ENCODE measurements around the gene GMDS. TPM values are rescaled to one million over a fixed set of nuclear protein-coding genes. Genes with fewer than 3 reads are reported as not detected.

GMDS gene
- total and polyA plus RNA-seq, 2 donors = 19.9 to 28.4 TPM

DNA sequence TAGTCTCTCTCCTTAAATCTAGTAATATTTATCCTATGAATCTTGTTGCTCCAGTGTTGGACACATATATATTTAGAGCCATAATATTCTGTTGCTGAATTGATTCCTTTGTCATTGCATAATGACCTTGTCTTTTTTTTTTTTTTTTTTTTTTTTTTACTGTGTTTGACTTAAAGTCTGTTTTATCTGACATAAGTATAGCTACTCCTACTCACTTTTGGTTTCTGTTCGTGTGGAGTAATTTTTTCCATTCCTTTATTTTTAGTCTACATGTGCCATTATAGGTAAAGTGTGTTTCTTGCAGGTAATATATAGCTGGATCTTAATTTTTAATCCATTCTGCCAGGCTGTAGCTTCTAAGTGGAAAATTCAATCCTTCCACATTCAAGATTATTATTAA, 166.5 kb downstream of the GMDS start:
- no peaks in the 10 kb centered on the region for H3K9me3 ChIP-seq (ENCODE audit: control insufficient read depth in 2 of 2, insufficient read depth in 1 of 2, low read length in 1 of 2)
- H3K4me3 ChIP-seq (ENCODE audit: low read length in 2 of 2) = no peak overlapping the region
- peaks cover 8 to 11% of the 10 kb centered on the region in 2 donors for H3K4me1 ChIP-seq (ENCODE audit: control insufficient read depth in 2 of 2, insufficient read depth in 2 of 2, low read length in 2 of 2)
- no peaks in the 10 kb centered on the region for H3K36me3 ChIP-seq (ENCODE audit: control insufficient read depth in 2 of 2, insufficient read depth in 2 of 2, low read length in 1 of 2)
- no peaks in the 10 kb centered on the region for H3K27me3 ChIP-seq (ENCODE audit: control insufficient read depth in 2 of 2, insufficient read depth in 1 of 2, low read length in 1 of 2)
- no peak for DNase-seq (ENCODE audit: low read depth in 6 of 9, low spot score in 9 of 9)
- H3K27ac ChIP-seq (ENCODE audit: low read depth in 1 of 2, low read length in 1 of 2) = no peak overlapping the region
- WGBS = 79% methylated on average over 1 of the region's 1 CpG

GRCh38 chr6:2077826-2078225, 167.6 kb downstream of the GMDS start:
- H3K4me1 ChIP-seq (ENCODE audit: control insufficient read depth in 2 of 2, insufficient read depth in 2 of 2, low read length in 2 of 2) = peaks cover 8 to 11% of the 10 kb centered on the region in 2 donors
- no peak for DNase-seq (ENCODE audit: low read depth in 6 of 9, low spot score in 9 of 9)
- no peak overlapping the region for H3K27ac ChIP-seq (ENCODE audit: low read depth in 1 of 2, low read length in 1 of 2)
- H3K9me3 ChIP-seq (ENCODE audit: control insufficient read depth in 2 of 2, insufficient read depth in 1 of 2, low read length in 1 of 2) = no peaks in the 10 kb centered on the region
- no peak overlapping the region for H3K4me3 ChIP-seq (ENCODE audit: low read length in 2 of 2)
- no peaks in the 10 kb centered on the region for H3K27me3 ChIP-seq (ENCODE audit: control insufficient read depth in 2 of 2, insufficient read depth in 1 of 2, low read length in 1 of 2)
- H3K36me3 ChIP-seq (ENCODE audit: control insufficient read depth in 2 of 2, insufficient read depth in 2 of 2, low read length in 1 of 2) = no peaks in the 10 kb centered on the region
- WGBS = 98% methylated on average over 1 of the region's 1 CpG

GRCh38 chr6:2073476-2073875, 171.9 kb downstream of the GMDS start:
- no peak overlapping the region for H3K4me3 ChIP-seq (ENCODE audit: low read length in 2 of 2)
- WGBS = 94% methylated on average over 2 of the region's 2 CpGs
- DNase-seq (ENCODE audit: low read depth in 6 of 9, low spot score in 9 of 9) = no peak
- H3K27ac ChIP-seq (ENCODE audit: low read depth in 1 of 2, low read length in 1 of 2) = no peak overlapping the region
- no peaks in the 10 kb centered on the region for H3K4me1 ChIP-seq (ENCODE audit: control insufficient read depth in 2 of 2, insufficient read depth in 2 of 2, low read length in 2 of 2)
- no peaks in the 10 kb centered on the region for H3K36me3 ChIP-seq (ENCODE audit: control insufficient read depth in 2 of 2, insufficient read depth in 2 of 2, low read length in 1 of 2)
- no peaks in the 10 kb centered on the region for H3K27me3 ChIP-seq (ENCODE audit: control insufficient read depth in 2 of 2, insufficient read depth in 1 of 2, low read length in 1 of 2)
- H3K9me3 ChIP-seq (ENCODE audit: control insufficient read depth in 2 of 2, insufficient read depth in 1 of 2, low read length in 1 of 2) = no peaks in the 10 kb centered on the region

- no peak overlapping the region for H3K4me3 ChIP-seq (ENCODE audit: low read length in 2 of 2)
- H3K36me3 ChIP-seq (ENCODE audit: control insufficient read depth in 2 of 2, insufficient read depth in 2 of 2, low read length in 1 of 2) = no peaks in the 10 kb centered on the region
- H3K9me3 ChIP-seq (ENCODE audit: control insufficient read depth in 2 of 2, insufficient read depth in 1 of 2, low read length in 1 of 2) = no peaks in the 10 kb centered on the region
- DNase-seq (ENCODE audit: low read depth in 6 of 9, low spot score in 9 of 9) = no peak
- no peak overlapping the region for H3K27ac ChIP-seq (ENCODE audit: low read depth in 1 of 2, low read length in 1 of 2)
- H3K27me3 ChIP-seq (ENCODE audit: control insufficient read depth in 2 of 2, insufficient read depth in 1 of 2, low read length in 1 of 2) = no peaks in the 10 kb centered on the region
- no peaks in the 10 kb centered on the region for H3K4me1 ChIP-seq (ENCODE audit: control insufficient read depth in 2 of 2, insufficient read depth in 2 of 2, low read length in 2 of 2)
Observed at GRCh38 chr6:2072453-2072852, 173.0 kb downstream of the GMDS start.

- Histone ChIP-seq H3K4me3 (ENCODE audit: low read length in 2 of 2) (no peak overlapping the region), H3K9me3 (ENCODE audit: control insufficient read depth in 2 of 2, insufficient read depth in 1 of 2, low read length in 1 of 2) (no peaks in the 10 kb centered on the region), H3K36me3 (ENCODE audit: control insufficient read depth in 2 of 2, insufficient read depth in 2 of 2, low read length in 1 of 2) (no peaks in the 10 kb centered on the region), H3K27ac (ENCODE audit: low read depth in 1 of 2, low read length in 1 of 2) (peak overlapping the region in 1 of 2 donors; percentile 18), H3K4me1 (ENCODE audit: control insufficient read depth in 2 of 2, insufficient read depth in 2 of 2, low read length in 2 of 2) (peaks cover 3 to 6% of the 10 kb centered on the region in 2 donors), H3K27me3 (ENCODE audit: control insufficient read depth in 2 of 2, insufficient read depth in 1 of 2, low read length in 1 of 2) (no peaks in the 10 kb centered on the region)
- WGBS = 89% methylated on average over 3 of the region's 3 CpGs
- no peak for DNase-seq (ENCODE audit: low read depth in 6 of 9, low spot score in 9 of 9)
Observed at GRCh38 chr6:2063547-2063946, 181.9 kb downstream of the GMDS start.

GRCh38 chr6:2061880-2062279, 183.5 kb downstream of the GMDS start:
- 97% methylated on average over 3 of the region's 3 CpGs for WGBS
- Histone ChIP-seq H3K27me3 (ENCODE audit: control insufficient read depth in 2 of 2, insufficient read depth in 1 of 2, low read length in 1 of 2) (no peaks in the 10 kb centered on the region), H3K27ac (ENCODE audit: low read depth in 1 of 2, low read length in 1 of 2) (no peak overlapping the region), H3K4me1 (ENCODE audit: control insufficient read depth in 2 of 2, insufficient read depth in 2 of 2, low read length in 2 of 2) (peaks cover 3 to 6% of the 10 kb centered on the region in 2 donors), H3K36me3 (ENCODE audit: control insufficient read depth in 2 of 2, insufficient read depth in 2 of 2, low read length in 1 of 2) (no peaks in the 10 kb centered on the region), H3K9me3 (ENCODE audit: control insufficient read depth in 2 of 2, insufficient read depth in 1 of 2, low read length in 1 of 2) (no peaks in the 10 kb centered on the region), H3K4me3 (ENCODE audit: low read length in 2 of 2) (no peak overlapping the region)
- no peak for DNase-seq (ENCODE audit: low read depth in 6 of 9, low spot score in 9 of 9)

DNA sequence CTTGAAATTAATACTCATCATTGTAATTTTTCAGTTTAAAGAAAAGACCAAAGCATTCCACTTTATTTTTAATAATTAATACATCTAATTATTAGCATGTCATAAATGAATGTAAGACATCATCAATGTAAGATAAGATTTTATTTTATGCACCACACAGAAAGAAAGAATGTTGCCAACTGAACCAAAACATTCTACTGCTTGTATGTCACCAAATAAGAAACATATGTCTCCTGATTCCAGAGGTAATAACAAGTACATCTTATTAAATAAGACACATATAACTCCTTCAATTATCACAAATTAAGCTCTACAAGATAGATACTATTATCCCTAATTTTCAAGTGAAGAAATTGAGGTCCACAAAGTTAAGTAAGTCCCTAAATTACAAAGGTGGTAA, 189.5 kb downstream of the GMDS start:
- Histone ChIP-seq H3K4me3 (ENCODE audit: low read length in 2 of 2) (no peak overlapping the region), H3K27ac (ENCODE audit: low read depth in 1 of 2, low read length in 1 of 2) (no peak overlapping the region), H3K27me3 (ENCODE audit: control insufficient read depth in 2 of 2, insufficient read depth in 1 of 2, low read length in 1 of 2) (no peaks in the 10 kb centered on the region), H3K36me3 (ENCODE audit: control insufficient read depth in 2 of 2, insufficient read depth in 2 of 2, low read length in 1 of 2) (no peaks in the 10 kb centered on the region), H3K4me1 (ENCODE audit: control insufficient read depth in 2 of 2, insufficient read depth in 2 of 2, low read length in 2 of 2) (no peaks in the 10 kb centered on the region), H3K9me3 (ENCODE audit: control insufficient read depth in 2 of 2, insufficient read depth in 1 of 2, low read length in 1 of 2) (no peaks in the 10 kb centered on the region)
- no peak for DNase-seq (ENCODE audit: low read depth in 6 of 9, low spot score in 9 of 9)

- Histone ChIP-seq H3K4me3 (ENCODE audit: low read length in 2 of 2) (no peak overlapping the region), H3K36me3 (ENCODE audit: control insufficient read depth in 2 of 2, insufficient read depth in 2 of 2, low read length in 1 of 2) (no peaks in the 10 kb centered on the region), H3K9me3 (ENCODE audit: control insufficient read depth in 2 of 2, insufficient read depth in 1 of 2, low read length in 1 of 2) (no peaks in the 10 kb centered on the region), H3K27me3 (ENCODE audit: control insufficient read depth in 2 of 2, insufficient read depth in 1 of 2, low read length in 1 of 2) (no peaks in the 10 kb centered on the region), H3K27ac (ENCODE audit: low read depth in 1 of 2, low read length in 1 of 2) (no peak overlapping the region), H3K4me1 (ENCODE audit: control insufficient read depth in 2 of 2, insufficient read depth in 2 of 2, low read length in 2 of 2) (no peaks in the 10 kb centered on the region)
- DNase-seq (ENCODE audit: low read depth in 6 of 9, low spot score in 9 of 9) = no peak
- WGBS = 96% methylated on average over 1 of the region's 1 CpG
Observed at GRCh38 chr6:2055143-2055542, 190.3 kb downstream of the GMDS start.

- no peak for DNase-seq (ENCODE audit: low read depth in 6 of 9, low spot score in 9 of 9)
Observed at GRCh38 chr6:2054516-2055067, 190.8 kb downstream of the GMDS start.

DNA sequence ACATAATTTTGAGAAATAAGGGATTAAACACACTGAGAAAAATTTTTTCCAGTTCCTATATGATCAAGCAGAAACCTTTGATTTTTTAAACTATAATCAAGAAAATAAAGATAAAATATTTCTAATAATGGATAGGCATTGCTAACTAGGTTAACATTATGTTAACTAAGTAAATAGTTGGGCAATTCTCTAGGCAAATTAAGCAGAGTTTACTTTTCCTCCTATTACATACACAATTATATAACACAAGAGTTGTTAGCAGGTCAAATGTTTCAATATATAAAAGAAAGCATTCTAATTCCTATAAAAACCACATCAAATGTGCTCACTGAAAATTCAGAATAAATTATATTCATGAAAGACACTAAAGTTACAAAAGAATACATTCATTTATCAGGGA, 191.7 kb downstream of the GMDS start:
- no peaks in the 10 kb centered on the region for H3K27me3 ChIP-seq (ENCODE audit: control insufficient read depth in 2 of 2, insufficient read depth in 1 of 2, low read length in 1 of 2)
- no peak overlapping the region for H3K27ac ChIP-seq (ENCODE audit: low read depth in 1 of 2, low read length in 1 of 2)
- no peak overlapping the region for H3K4me3 ChIP-seq (ENCODE audit: low read length in 2 of 2)
- no peaks in the 10 kb centered on the region for H3K36me3 ChIP-seq (ENCODE audit: control insufficient read depth in 2 of 2, insufficient read depth in 2 of 2, low read length in 1 of 2)
- DNase-seq (ENCODE audit: low read depth in 6 of 9, low spot score in 9 of 9) = no peak
- H3K4me1 ChIP-seq (ENCODE audit: control insufficient read depth in 2 of 2, insufficient read depth in 2 of 2, low read length in 2 of 2) = no peaks in the 10 kb centered on the region
- no peaks in the 10 kb centered on the region for H3K9me3 ChIP-seq (ENCODE audit: control insufficient read depth in 2 of 2, insufficient read depth in 1 of 2, low read length in 1 of 2)

More at GRCh38 chr6:2054516-2055067, 190.8 kb downstream of the GMDS start:
- H3K27ac ChIP-seq (ENCODE audit: low read depth in 1 of 2, low read length in 1 of 2) = no peak overlapping the region
- no peak overlapping the region for H3K4me3 ChIP-seq (ENCODE audit: low read length in 2 of 2)
- no peaks in the 10 kb centered on the region for H3K4me1 ChIP-seq (ENCODE audit: control insufficient read depth in 2 of 2, insufficient read depth in 2 of 2, low read length in 2 of 2)
- no peaks in the 10 kb centered on the region for H3K36me3 ChIP-seq (ENCODE audit: control insufficient read depth in 2 of 2, insufficient read depth in 2 of 2, low read length in 1 of 2)
- WGBS = 98% methylated on average over 4 of the region's 4 CpGs
- no peaks in the 10 kb centered on the region for H3K9me3 ChIP-seq (ENCODE audit: control insufficient read depth in 2 of 2, insufficient read depth in 1 of 2, low read length in 1 of 2)
- H3K27me3 ChIP-seq (ENCODE audit: control insufficient read depth in 2 of 2, insufficient read depth in 1 of 2, low read length in 1 of 2) = no peaks in the 10 kb centered on the region
